ENCODE data around the gene TBC1D2.

DNA sequence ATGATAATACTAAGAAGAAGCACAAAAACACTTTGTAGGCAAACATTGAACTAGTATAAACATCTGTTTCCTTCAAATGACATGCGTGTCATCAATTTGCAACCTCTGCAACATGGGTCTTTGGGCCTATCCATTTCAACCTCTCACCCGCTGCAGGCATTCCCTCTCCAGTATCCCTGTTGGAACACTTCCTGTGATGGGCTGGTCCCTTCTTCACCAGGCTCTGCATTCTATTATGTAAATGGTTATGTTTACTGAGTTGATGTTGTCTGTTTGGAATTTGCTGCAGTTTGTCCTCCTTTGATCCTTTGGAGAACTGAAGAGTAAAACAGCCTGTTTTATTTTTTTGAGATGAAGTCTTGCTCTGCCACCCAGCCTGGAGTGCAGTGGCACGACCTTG lies 16.6 kb upstream of the TBC1D2 start:
- no peak for TF ChIP-seq EZH2 (IDR thresholded peaks at IDR 0.05; ENCODE audit: low read depth, unreplicated experiment)
- TF ChIP-seq, protein P1, sequence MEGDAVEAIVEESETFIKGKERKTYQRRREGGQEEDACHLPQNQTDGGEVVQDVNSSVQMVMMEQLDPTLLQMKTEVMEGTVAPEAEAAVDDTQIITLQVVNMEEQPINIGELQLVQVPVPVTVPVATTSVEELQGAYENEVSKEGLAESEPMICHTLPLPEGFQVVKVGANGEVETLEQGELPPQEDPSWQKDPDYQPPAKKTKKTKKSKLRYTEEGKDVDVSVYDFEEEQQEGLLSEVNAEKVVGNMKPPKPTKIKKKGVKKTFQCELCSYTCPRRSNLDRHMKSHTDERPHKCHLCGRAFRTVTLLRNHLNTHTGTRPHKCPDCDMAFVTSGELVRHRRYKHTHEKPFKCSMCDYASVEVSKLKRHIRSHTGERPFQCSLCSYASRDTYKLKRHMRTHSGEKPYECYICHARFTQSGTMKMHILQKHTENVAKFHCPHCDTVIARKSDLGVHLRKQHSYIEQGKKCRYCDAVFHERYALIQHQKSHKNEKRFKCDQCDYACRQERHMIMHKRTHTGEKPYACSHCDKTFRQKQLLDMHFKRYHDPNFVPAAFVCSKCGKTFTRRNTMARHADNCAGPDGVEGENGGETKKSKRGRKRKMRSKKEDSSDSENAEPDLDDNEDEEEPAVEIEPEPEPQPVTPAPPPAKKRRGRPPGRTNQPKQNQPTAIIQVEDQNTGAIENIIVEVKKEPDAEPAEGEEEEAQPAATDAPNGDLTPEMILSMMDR (conservative IDR thresholded peaks at IDR 0.05; ENCODE audit: low read depth in 2 of 2), result no peak
- no peak for TF ChIP-seq POLR2AphosphoS5 (IDR thresholded peaks at IDR 0.05; ENCODE audit: low read depth)
- TF ChIP-seq, protein P2, sequence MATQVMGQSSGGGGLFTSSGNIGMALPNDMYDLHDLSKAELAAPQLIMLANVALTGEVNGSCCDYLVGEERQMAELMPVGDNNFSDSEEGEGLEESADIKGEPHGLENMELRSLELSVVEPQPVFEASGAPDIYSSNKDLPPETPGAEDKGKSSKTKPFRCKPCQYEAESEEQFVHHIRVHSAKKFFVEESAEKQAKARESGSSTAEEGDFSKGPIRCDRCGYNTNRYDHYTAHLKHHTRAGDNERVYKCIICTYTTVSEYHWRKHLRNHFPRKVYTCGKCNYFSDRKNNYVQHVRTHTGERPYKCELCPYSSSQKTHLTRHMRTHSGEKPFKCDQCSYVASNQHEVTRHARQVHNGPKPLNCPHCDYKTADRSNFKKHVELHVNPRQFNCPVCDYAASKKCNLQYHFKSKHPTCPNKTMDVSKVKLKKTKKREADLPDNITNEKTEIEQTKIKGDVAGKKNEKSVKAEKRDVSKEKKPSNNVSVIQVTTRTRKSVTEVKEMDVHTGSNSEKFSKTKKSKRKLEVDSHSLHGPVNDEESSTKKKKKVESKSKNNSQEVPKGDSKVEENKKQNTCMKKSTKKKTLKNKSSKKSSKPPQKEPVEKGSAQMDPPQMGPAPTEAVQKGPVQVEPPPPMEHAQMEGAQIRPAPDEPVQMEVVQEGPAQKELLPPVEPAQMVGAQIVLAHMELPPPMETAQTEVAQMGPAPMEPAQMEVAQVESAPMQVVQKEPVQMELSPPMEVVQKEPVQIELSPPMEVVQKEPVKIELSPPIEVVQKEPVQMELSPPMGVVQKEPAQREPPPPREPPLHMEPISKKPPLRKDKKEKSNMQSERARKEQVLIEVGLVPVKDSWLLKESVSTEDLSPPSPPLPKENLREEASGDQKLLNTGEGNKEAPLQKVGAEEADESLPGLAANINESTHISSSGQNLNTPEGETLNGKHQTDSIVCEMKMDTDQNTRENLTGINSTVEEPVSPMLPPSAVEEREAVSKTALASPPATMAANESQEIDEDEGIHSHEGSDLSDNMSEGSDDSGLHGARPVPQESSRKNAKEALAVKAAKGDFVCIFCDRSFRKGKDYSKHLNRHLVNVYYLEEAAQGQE (IDR thresholded peaks at IDR 0.05; ENCODE audit: unreplicated experiment), result no peak
- no peak for TF ChIP-seq EZH2phosphoT487 (IDR thresholded peaks at IDR 0.05; ENCODE audit: unreplicated experiment)
- TF ChIP-seq CREB1 (CRISPR knock-in tag; IDR thresholded peaks at IDR 0.05; ENCODE audit: low read depth), result no peak
- no peak for TF ChIP-seq NANOG (IDR thresholded peaks at IDR 0.05; ENCODE audit: borderline replicate concordance)
- TF ChIP-seq JUNB (IDR thresholded peaks at IDR 0.05; ENCODE audit: unreplicated experiment), result no peak
- no peak for TF ChIP-seq ZNF331 (CRISPR knock-in tag; IDR thresholded peaks at IDR 0.05; ENCODE audit: low read depth)
- TF ChIP-seq ZNF114 (CRISPR knock-in tag; IDR thresholded peaks at IDR 0.05), result no peak
- TF ChIP-seq, protein P3, sequence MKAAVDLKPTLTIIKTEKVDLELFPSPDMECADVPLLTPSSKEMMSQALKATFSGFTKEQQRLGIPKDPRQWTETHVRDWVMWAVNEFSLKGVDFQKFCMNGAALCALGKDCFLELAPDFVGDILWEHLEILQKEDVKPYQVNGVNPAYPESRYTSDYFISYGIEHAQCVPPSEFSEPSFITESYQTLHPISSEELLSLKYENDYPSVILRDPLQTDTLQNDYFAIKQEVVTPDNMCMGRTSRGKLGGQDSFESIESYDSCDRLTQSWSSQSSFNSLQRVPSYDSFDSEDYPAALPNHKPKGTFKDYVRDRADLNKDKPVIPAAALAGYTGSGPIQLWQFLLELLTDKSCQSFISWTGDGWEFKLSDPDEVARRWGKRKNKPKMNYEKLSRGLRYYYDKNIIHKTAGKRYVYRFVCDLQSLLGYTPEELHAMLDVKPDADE (IDR thresholded peaks at IDR 0.05), result no peak
- TF ChIP-seq, protein P4, sequence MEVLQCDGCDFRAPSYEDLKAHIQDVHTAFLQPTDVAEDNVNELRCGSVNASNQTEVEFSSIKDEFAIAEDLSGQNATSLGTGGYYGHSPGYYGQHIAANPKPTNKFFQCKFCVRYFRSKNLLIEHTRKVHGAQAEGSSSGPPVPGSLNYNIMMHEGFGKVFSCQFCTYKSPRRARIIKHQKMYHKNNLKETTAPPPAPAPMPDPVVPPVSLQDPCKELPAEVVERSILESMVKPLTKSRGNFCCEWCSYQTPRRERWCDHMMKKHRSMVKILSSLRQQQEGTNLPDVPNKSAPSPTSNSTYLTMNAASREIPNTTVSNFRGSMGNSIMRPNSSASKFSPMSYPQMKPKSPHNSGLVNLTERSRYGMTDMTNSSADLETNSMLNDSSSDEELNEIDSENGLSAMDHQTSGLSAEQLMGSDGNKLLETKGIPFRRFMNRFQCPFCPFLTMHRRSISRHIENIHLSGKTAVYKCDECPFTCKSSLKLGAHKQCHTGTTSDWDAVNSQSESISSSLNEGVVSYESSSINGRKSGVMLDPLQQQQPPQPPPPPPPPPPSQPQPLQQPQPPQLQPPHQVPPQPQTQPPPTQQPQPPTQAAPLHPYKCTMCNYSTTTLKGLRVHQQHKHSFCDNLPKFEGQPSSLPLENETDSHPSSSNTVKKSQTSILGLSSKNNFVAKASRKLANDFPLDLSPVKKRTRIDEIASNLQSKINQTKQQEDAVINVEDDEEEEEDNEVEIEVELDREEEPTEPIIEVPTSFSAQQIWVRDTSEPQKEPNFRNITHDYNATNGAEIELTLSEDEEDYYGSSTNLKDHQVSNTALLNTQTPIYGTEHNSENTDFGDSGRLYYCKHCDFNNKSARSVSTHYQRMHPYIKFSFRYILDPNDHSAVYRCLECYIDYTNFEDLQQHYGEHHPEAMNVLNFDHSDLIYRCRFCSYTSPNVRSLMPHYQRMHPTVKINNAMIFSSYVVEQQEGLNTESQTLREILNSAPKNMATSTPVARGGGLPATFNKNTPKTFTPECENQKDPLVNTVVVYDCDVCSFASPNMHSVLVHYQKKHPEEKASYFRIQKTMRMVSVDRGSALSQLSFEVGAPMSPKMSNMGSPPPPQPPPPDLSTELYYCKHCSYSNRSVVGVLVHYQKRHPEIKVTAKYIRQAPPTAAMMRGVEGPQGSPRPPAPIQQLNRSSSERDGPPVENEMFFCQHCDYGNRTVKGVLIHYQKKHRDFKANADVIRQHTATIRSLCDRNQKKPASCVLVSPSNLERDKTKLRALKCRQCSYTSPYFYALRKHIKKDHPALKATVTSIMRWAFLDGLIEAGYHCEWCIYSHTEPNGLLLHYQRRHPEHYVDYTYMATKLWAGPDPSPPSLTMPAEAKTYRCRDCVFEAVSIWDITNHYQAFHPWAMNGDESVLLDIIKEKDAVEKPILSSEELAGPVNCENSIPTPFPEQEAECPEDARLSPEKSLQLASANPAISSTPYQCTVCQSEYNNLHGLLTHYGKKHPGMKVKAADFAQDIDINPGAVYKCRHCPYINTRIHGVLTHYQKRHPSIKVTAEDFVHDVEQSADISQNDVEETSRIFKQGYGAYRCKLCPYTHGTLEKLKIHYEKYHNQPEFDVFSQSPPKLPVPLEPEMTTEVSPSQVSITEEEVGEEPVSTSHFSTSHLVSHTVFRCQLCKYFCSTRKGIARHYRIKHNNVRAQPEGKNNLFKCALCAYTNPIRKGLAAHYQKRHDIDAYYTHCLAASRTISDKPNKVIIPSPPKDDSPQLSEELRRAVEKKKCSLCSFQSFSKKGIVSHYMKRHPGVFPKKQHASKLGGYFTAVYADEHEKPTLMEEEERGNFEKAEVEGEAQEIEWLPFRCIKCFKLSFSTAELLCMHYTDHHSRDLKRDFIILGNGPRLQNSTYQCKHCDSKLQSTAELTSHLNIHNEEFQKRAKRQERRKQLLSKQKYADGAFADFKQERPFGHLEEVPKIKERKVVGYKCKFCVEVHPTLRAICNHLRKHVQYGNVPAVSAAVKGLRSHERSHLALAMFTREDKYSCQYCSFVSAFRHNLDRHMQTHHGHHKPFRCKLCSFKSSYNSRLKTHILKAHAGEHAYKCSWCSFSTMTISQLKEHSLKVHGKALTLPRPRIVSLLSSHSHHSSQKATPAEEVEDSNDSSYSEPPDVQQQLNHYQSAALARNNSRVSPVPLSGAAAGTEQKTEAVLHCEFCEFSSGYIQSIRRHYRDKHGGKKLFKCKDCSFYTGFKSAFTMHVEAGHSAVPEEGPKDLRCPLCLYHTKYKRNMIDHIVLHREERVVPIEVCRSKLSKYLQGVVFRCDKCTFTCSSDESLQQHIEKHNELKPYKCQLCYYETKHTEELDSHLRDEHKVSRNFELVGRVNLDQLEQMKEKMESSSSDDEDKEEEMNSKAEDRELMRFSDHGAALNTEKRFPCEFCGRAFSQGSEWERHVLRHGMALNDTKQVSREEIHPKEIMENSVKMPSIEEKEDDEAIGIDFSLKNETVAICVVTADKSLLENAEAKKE (CRISPR knock-in tag; IDR thresholded peaks at IDR 0.05), result no peak
